Parathyroid adenoma (tissue), 2 donors: Measurements from ENCODE around the gene APBA2.

ENCODE experiments used
- H2AFZ ChIP-seq: fragments of 300-600 bp; sonication (generic); one replicate; pipeline ENCODE4 v1.7.0; 2017; ENCODE audit warnings: antibody characterized with exemption, mild to moderate bottlenecking
- H3K27ac ChIP-seq: fragments of 300-600 bp; sonication (generic); one replicate; pipeline ENCODE4 v1.7.0; 2017
- H3K27me3 ChIP-seq: fragments of 300-600 bp; sonication (generic); one replicate; pipeline ENCODE4 v1.7.0; 2017; ENCODE audit warnings: low read length; ENCODE audit not compliant: control insufficient read depth, insufficient read depth
- H3K36me3 ChIP-seq: fragments of 300-600 bp; sonication (generic); one replicate; pipeline ENCODE4 v1.7.0; 2017; ENCODE audit warnings: low read length; ENCODE audit not compliant: control insufficient read depth, insufficient read depth
- H3K4me1 ChIP-seq: fragments of 300-600 bp; sonication (generic); one replicate; pipeline ENCODE4 v1.7.0; 2017; ENCODE audit warnings: control low read depth
- H3K4me2 ChIP-seq: fragments of 300-600 bp; sonication (generic); one replicate; pipeline ENCODE4 v1.7.0; 2017; ENCODE audit warnings: low read length
- H3K4me3 ChIP-seq: fragments of 300-600 bp; sonication (generic); one replicate; pipeline ENCODE4 v1.7.0; 2017; ENCODE audit warnings: low read depth, low read length
- H3K79me2 ChIP-seq: fragments of 300-600 bp; sonication (generic); one replicate; pipeline ENCODE4 v1.7.0; 2017; ENCODE audit warnings: control low read depth
- H3K9ac ChIP-seq: fragments of 300-600 bp; sonication (generic); one replicate; pipeline ENCODE4 v1.7.0; 2017; ENCODE audit warnings: mild to moderate bottlenecking
- H3K9me3 ChIP-seq: fragments of 300-600 bp; sonication (generic); one replicate; pipeline ENCODE4 v1.7.0; 2017; ENCODE audit warnings: low read length; ENCODE audit not compliant: control insufficient read depth
- TF ChIP-seq, protein P1 (sequence below): fragments of 300-600 bp; sonication (generic); IDR thresholded peaks from one replicate; pipeline ENCODE4 v1.7.0; 2017; ENCODE audit warnings: antibody characterized with exemption, mild to moderate bottlenecking
- donor health status: primary hyperparathyroidism.

Gene APBA2

DNA sequence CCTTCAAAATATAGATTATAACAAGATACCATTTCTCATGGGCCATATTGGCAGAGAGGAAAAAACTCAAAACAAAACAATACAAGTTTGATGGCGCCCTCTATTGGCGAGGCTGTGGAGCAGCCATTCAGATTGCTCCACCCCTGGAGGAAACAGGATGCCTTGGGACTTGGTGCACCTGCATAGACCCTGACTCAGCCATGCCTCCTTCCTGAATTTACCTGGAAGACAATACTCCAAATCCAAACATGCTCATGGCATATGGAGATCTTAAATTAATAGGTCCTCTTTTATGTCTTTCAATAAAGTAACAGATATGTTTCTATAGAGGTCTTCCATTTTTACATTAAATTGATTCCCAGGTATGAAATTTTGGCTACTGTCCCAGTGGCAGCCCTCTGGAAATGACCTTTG lies 90.0 kb downstream of the APBA2 start:
- H3K27me3 ChIP-seq = no peaks in the 10 kb centered on the region
- no peaks in the 10 kb centered on the region for H3K9me3 ChIP-seq
- H2AFZ ChIP-seq = no peak overlapping the region
- H3K4me1 ChIP-seq = peaks cover 5% of the 10 kb centered on the region
- no peak overlapping the region for H3K4me3 ChIP-seq
- no peak overlapping the region for H3K4me2 ChIP-seq
- H3K79me2 ChIP-seq = no peaks in the 10 kb centered on the region
- no peak overlapping the region for H3K9ac ChIP-seq
- TF ChIP-seq, protein P1, sequence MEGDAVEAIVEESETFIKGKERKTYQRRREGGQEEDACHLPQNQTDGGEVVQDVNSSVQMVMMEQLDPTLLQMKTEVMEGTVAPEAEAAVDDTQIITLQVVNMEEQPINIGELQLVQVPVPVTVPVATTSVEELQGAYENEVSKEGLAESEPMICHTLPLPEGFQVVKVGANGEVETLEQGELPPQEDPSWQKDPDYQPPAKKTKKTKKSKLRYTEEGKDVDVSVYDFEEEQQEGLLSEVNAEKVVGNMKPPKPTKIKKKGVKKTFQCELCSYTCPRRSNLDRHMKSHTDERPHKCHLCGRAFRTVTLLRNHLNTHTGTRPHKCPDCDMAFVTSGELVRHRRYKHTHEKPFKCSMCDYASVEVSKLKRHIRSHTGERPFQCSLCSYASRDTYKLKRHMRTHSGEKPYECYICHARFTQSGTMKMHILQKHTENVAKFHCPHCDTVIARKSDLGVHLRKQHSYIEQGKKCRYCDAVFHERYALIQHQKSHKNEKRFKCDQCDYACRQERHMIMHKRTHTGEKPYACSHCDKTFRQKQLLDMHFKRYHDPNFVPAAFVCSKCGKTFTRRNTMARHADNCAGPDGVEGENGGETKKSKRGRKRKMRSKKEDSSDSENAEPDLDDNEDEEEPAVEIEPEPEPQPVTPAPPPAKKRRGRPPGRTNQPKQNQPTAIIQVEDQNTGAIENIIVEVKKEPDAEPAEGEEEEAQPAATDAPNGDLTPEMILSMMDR = peak; percentile 67
- no peaks in the 10 kb centered on the region for H3K36me3 ChIP-seq
- H3K27ac ChIP-seq = no peak overlapping the region

DNA sequence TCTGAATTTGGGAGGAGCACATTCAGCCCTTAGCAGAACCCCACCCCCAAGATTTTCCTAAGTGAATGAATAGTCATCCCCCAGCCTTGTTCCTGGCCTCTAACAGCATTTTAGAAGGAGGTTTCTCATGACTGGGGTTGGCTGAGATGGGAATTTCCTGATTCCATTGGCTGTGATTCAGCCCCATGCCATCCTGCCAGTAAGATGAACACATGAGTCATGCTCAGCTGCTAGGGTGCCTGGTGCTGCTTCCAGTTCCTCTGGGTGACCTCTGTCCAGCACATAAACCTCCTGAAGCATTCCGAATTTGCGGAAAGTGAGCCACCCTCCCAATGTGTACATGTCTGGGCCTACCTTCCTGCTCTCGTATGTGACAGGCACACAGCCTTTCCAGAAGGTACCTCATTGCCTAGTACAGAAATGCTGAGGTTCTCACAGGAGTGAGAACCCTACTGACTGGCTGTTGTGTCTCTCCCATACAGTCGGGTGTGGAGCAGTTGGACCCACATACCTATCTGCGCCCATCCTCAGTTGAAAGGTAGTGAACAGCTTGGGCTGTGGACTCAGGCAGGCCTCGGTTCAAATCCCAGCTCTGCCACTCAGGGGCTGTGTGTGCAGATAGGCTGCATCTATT lies 91.7 kb downstream of the APBA2 start:
- H2AFZ ChIP-seq = no peak overlapping the region
- TF ChIP-seq, protein P1 = no peak
- H3K9ac ChIP-seq = no peak overlapping the region
- peaks cover 5% of the 10 kb centered on the region for H3K4me1 ChIP-seq
- H3K27me3 ChIP-seq = no peaks in the 10 kb centered on the region
- H3K4me3 ChIP-seq = no peak overlapping the region
- no peaks in the 10 kb centered on the region for H3K79me2 ChIP-seq
- H3K9me3 ChIP-seq = no peaks in the 10 kb centered on the region
- H3K4me2 ChIP-seq = no peak overlapping the region
- no peak overlapping the region for H3K27ac ChIP-seq
- H3K36me3 ChIP-seq = no peaks in the 10 kb centered on the region

DNA sequence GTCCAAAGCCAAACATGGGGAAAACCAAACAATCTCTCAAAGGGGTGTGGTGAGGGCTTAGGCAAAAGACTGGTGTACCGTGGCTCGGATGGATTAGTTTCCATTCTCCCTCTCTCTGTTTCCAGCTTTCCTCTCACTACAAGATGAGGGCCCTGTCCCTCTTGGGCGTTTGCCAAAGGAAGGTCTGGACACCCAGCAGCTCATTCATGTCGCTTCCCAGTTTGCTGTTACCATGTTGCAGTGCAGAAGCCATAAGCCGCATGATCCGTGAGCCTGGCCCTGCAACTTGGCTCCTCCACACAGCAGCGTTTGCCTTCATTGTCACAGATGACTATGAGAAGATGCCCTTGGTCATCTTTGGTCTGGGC lies 92.2 kb downstream of the APBA2 start:
- H3K9ac ChIP-seq = no peak overlapping the region
- H3K4me1 ChIP-seq = peaks cover 5% of the 10 kb centered on the region
- H2AFZ ChIP-seq = no peak overlapping the region
- H3K27ac ChIP-seq = no peak overlapping the region
- H3K27me3 ChIP-seq = no peaks in the 10 kb centered on the region
- no peak overlapping the region for H3K4me2 ChIP-seq
- H3K4me3 ChIP-seq = no peak overlapping the region
- TF ChIP-seq, protein P1 = no peak
- H3K36me3 ChIP-seq = no peaks in the 10 kb centered on the region
- no peaks in the 10 kb centered on the region for H3K9me3 ChIP-seq
- no peaks in the 10 kb centered on the region for H3K79me2 ChIP-seq

DNA sequence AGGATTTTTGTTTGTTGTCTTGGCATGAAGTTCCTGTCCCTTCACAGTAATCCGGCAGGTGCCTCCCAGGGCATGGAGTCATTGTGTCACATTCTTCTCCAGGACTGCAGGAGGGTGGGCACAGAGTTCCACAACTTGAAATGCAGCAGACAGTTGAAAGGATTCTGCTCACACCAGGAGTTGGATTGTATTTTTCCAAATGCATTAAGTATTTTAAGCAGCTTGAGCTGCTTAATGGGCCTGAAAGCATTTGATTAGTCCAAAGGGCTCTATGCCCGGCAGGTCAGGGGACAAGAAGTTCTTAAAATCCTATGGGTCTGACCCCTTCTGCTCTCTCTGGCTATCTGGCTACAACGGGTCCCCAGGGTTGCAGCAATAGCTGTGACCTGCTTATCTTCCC lies 92.9 kb downstream of the APBA2 start:
- TF ChIP-seq, protein P1 = no peak
- H3K27me3 ChIP-seq = no peaks in the 10 kb centered on the region
- H3K27ac ChIP-seq = no peak overlapping the region
- no peak overlapping the region for H3K4me2 ChIP-seq
- no peak overlapping the region for H3K9ac ChIP-seq
- H3K9me3 ChIP-seq = no peaks in the 10 kb centered on the region
- H3K36me3 ChIP-seq = no peaks in the 10 kb centered on the region
- no peak overlapping the region for H3K4me3 ChIP-seq
- H2AFZ ChIP-seq = no peak overlapping the region
- H3K79me2 ChIP-seq = no peaks in the 10 kb centered on the region
- H3K4me1 ChIP-seq = peaks cover 3% of the 10 kb centered on the region

DNA sequence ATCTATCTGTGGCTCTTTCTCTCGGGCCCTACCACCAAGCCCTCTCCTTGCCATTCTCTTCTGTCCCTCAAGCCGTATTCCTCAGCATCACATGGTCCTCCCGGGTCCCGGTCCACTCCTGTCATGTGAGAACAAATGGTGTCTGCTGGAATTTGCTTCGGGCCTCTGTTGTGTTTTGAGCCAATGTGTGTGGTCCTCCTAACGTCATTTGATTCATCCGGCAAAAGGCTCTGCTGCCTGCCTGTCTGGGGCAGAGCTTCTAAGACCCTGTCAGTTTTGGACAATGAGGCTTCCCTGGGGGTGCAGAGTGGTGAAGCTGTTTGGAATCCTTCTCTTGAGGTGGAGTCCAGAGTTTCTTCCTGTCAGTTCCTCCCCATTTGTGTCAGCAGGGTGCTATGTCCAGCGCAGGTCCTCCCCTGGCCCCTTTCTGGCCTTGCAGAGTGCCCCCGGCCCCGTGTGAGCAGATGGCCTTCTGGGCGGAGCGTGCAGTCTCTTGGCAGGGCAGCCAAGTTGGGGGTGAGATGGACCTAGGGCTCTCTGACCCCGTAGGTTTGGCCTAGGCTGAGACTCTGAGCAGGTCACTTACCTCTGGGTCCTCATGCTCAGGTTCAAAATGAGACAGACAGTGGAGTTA lies 93.6 kb downstream of the APBA2 start:
- Histone ChIP-seq H3K4me1 (peaks cover 3% of the 10 kb centered on the region), H3K4me2 (no peak overlapping the region), H3K79me2 (no peaks in the 10 kb centered on the region), H3K4me3 (no peak overlapping the region), H3K9me3 (no peaks in the 10 kb centered on the region), H3K27me3 (no peaks in the 10 kb centered on the region), H3K9ac (no peak overlapping the region), H3K27ac (no peak overlapping the region), H3K36me3 (no peaks in the 10 kb centered on the region), H2AFZ (no peak overlapping the region)
- TF ChIP-seq, protein P1 = no peak
